ENCODE results near the gene IGLON5. TPM values are rescaled to one million over a fixed set of nuclear protein-coding genes. Genes with fewer than 3 reads are reported as not detected.

Gene IGLON5
- total RNA-seq, 1 donor = not detected

DNA sequence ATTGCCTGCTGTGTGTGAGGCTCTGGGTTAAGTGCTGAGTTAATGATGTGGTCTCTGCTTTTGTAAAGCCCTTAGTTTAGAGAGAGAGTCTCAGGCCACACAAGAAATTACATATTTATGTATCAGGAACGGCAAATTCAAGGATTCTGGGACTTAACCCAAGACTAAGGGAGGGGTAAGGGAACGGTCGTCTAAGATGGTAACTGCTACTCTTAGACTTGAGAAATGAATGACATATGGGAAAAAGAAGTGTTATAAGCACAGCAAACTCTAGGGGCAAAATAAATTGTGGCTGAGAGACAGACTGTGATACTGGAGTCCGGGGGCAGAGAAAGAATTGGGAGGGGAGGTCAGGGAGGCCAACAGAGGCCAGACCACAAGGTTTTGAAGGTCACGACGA lies 20.3 kb downstream of the IGLON5 start:
- no peaks in the 10 kb centered on the region for H3K9me3 ChIP-seq (ENCODE audit: low read depth, low read length)
- H3K4me2 ChIP-seq (ENCODE audit: insufficient read depth, low read length) = no peak overlapping the region
- H3K4me1 ChIP-seq (ENCODE audit: insufficient read depth, low read length) = no peaks in the 10 kb centered on the region
- no peaks in the 10 kb centered on the region for H4K20me1 ChIP-seq (ENCODE audit: insufficient read depth, low read length)
- no peaks in the 10 kb centered on the region for H3K36me3 ChIP-seq (ENCODE audit: insufficient read depth, low read length)
- TF ChIP-seq, protein P1, sequence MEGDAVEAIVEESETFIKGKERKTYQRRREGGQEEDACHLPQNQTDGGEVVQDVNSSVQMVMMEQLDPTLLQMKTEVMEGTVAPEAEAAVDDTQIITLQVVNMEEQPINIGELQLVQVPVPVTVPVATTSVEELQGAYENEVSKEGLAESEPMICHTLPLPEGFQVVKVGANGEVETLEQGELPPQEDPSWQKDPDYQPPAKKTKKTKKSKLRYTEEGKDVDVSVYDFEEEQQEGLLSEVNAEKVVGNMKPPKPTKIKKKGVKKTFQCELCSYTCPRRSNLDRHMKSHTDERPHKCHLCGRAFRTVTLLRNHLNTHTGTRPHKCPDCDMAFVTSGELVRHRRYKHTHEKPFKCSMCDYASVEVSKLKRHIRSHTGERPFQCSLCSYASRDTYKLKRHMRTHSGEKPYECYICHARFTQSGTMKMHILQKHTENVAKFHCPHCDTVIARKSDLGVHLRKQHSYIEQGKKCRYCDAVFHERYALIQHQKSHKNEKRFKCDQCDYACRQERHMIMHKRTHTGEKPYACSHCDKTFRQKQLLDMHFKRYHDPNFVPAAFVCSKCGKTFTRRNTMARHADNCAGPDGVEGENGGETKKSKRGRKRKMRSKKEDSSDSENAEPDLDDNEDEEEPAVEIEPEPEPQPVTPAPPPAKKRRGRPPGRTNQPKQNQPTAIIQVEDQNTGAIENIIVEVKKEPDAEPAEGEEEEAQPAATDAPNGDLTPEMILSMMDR (IDR thresholded peaks at IDR 0.05; ENCODE audit: extremely low read depth, low read depth, low read length) = no peak
- DNase-seq (ENCODE audit: insufficient read length, low spot score, missing footprints) = peak; percentile 69
- no peak overlapping the region for H3K4me3 ChIP-seq (ENCODE audit: insufficient read depth, low read length)
- H3K79me2 ChIP-seq (ENCODE audit: insufficient read depth, low read length) = no peaks in the 10 kb centered on the region
- peaks cover 4% of the 10 kb centered on the region for H3K27me3 ChIP-seq (ENCODE audit: insufficient read depth, low read length)
- no peak overlapping the region for H3K27ac ChIP-seq (ENCODE audit: low read depth, low read length)
- H2AFZ ChIP-seq (ENCODE audit: low read length) = no peak overlapping the region

- Histone ChIP-seq H3K4me2 (ENCODE audit: insufficient read depth, low read length) (no peak overlapping the region), H3K4me3 (ENCODE audit: insufficient read depth, low read length) (no peak overlapping the region), H3K27me3 (ENCODE audit: insufficient read depth, low read length) (no peaks in the 10 kb centered on the region), H3K27ac (ENCODE audit: low read depth, low read length) (no peak overlapping the region), H2AFZ (ENCODE audit: low read length) (no peak overlapping the region), H3K9me3 (ENCODE audit: low read depth, low read length) (no peaks in the 10 kb centered on the region), H4K20me1 (ENCODE audit: insufficient read depth, low read length) (no peaks in the 10 kb centered on the region), H3K4me1 (ENCODE audit: insufficient read depth, low read length) (peaks cover 3% of the 10 kb centered on the region), H3K79me2 (ENCODE audit: insufficient read depth, low read length) (no peaks in the 10 kb centered on the region), H3K36me3 (ENCODE audit: insufficient read depth, low read length) (no peaks in the 10 kb centered on the region)
- DNase-seq (ENCODE audit: insufficient read length, low spot score, missing footprints) = peak; percentile 79
- TF ChIP-seq, protein P1 (IDR thresholded peaks at IDR 0.05; ENCODE audit: extremely low read depth, low read depth, low read length) = no peak
Observed at GRCh38 chr19:51333836-51334460, 22.5 kb downstream of the IGLON5 start.

DNA sequence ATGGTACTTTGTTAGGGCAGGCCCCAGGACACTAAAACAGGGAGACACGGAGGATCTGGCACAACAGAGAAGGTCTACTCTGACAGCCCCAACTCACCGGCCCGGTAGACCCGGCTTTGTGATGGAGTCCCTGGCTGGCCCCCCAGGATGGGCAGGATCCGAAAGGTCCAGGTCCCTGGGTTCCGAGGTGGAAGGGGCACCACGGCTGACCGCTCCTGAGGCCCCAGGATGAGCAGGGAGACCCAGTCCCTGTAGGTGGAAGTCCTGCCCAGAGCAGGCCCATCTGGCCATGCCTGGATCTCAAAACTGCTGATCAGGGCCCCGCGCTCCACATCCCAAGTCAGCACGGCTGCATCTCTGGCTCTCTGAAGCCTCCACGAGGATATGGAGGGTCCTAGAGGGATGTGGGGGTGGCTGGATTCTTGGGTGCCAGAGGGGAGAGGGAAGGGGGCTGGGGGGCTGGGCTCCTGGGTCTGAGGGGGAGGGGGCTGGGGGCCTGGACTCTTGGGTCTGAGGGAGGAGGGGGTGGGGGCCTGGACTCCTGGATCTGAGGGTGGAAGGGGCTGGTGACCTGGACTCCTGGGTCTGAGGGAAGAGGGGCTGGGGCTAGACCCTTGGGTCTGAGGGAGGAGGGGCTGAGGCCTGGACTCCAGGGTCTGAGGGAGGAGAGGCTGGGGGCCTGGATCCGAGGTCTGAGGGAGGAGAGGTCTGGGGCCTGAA lies 25.9 kb downstream of the IGLON5 start:
- H3K27ac ChIP-seq (ENCODE audit: low read depth, low read length) = no peak overlapping the region
- no peaks in the 10 kb centered on the region for H4K20me1 ChIP-seq (ENCODE audit: insufficient read depth, low read length)
- peak; percentile 77 for DNase-seq (ENCODE audit: insufficient read length, low spot score, missing footprints)
- H3K9me3 ChIP-seq (ENCODE audit: low read depth, low read length) = no peaks in the 10 kb centered on the region
- H3K4me1 ChIP-seq (ENCODE audit: insufficient read depth, low read length) = peaks cover 9% of the 10 kb centered on the region
- no peaks in the 10 kb centered on the region for H3K27me3 ChIP-seq (ENCODE audit: insufficient read depth, low read length)
- H3K4me2 ChIP-seq (ENCODE audit: insufficient read depth, low read length) = no peak overlapping the region
- H3K36me3 ChIP-seq (ENCODE audit: insufficient read depth, low read length) = no peaks in the 10 kb centered on the region
- TF ChIP-seq, protein P1 (IDR thresholded peaks at IDR 0.05; ENCODE audit: extremely low read depth, low read depth, low read length) = no peak
- H2AFZ ChIP-seq (ENCODE audit: low read length) = no peak overlapping the region
- no peaks in the 10 kb centered on the region for H3K79me2 ChIP-seq (ENCODE audit: insufficient read depth, low read length)
- no peak overlapping the region for H3K4me3 ChIP-seq (ENCODE audit: insufficient read depth, low read length)

DNA sequence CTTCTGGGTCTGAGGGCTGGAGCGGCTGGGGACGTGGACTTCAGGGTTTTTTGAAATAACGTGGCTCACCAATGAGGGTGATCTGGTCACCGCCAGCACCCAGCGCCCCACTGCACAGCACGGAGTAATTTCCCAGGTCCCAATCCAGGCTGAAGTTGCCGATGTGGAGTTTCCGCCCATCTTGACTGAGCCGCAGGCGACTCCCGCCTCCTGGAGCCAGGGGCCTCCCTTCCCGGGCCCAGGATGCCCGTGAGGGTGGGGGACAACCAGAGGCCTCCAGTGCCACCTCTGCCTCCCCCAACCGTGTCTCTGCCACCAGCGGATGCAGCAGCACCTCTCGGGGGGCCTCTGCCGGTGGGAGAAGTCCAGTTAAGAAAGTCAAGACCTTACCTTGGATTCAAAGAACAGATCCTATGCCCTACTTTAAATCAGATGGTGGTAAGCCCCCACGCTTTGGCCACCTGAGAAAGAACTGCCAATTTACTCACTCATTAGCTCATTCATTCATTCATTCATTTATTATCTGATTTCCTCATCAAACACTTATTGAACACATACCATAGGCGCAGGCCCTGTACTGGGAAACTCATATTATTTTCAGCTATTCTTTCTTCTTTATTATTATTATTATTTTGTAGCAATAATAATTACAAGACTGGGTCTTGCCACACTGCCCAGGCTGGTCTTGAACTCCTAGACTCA lies 26.6 kb downstream of the IGLON5 start:
- peak; percentile 34 for DNase-seq (ENCODE audit: insufficient read length, low spot score, missing footprints)
- Histone ChIP-seq H3K36me3 (ENCODE audit: insufficient read depth, low read length) (no peaks in the 10 kb centered on the region), H3K4me3 (ENCODE audit: insufficient read depth, low read length) (no peak overlapping the region), H2AFZ (ENCODE audit: low read length) (no peak overlapping the region), H3K79me2 (ENCODE audit: insufficient read depth, low read length) (no peaks in the 10 kb centered on the region), H3K9me3 (ENCODE audit: low read depth, low read length) (no peaks in the 10 kb centered on the region), H4K20me1 (ENCODE audit: insufficient read depth, low read length) (no peaks in the 10 kb centered on the region), H3K4me1 (ENCODE audit: insufficient read depth, low read length) (peaks cover 9% of the 10 kb centered on the region), H3K27me3 (ENCODE audit: insufficient read depth, low read length) (no peaks in the 10 kb centered on the region), H3K4me2 (ENCODE audit: insufficient read depth, low read length) (no peak overlapping the region), H3K27ac (ENCODE audit: low read depth, low read length) (no peak overlapping the region)
- TF ChIP-seq, protein P1 (IDR thresholded peaks at IDR 0.05; ENCODE audit: extremely low read depth, low read depth, low read length) = no peak

Measured in osteoblast (primary cell).